Suppressor macrophage treated with lipopolysaccharide for 1 hour (primary cell): ENCODE results near the gene HIVEP3.

Experiments
- DNase-seq, 3 donors: peaks; one replicate each; pipeline ENCODE4 v3.0.0-alpha.2; 2020 to 2022

The HIVEP3 gene

GRCh38 chr1:41705798-41706197, 212.9 kb downstream of the HIVEP3 start:
- no peak for DNase-seq

GRCh38 chr1:41704196-41704595, 214.5 kb downstream of the HIVEP3 start:
- DNase-seq = no peak

GRCh38 chr1:41702771-41703170, 216.0 kb downstream of the HIVEP3 start:
- DNase-seq = peak in 2 of 3 donors; percentile 38 to 40

GRCh38 chr1:41700986-41701535, 217.7 kb downstream of the HIVEP3 start:
- no peak for DNase-seq

- no peak for DNase-seq
Measured at GRCh38 chr1:41700581-41700980, 218.1 kb downstream of the HIVEP3 start.

- no peak for DNase-seq
Measured at GRCh38 chr1:41699861-41700248, 218.9 kb downstream of the HIVEP3 start.

GRCh38 chr1:41698916-41699860, 219.5 kb downstream of the HIVEP3 start:
- DNase-seq = no peak

- DNase-seq = no peak
Measured at GRCh38 chr1:41696381-41696780, 222.3 kb downstream of the HIVEP3 start.

GRCh38 chr1:41695118-41695745, 223.5 kb downstream of the HIVEP3 start:
- DNase-seq = peak in 2 of 3 donors; percentile 49 to 52

GRCh38 chr1:41691966-41692365, 226.8 kb downstream of the HIVEP3 start:
- DNase-seq = peak; percentile 39 to 55 (median 40)

GRCh38 chr1:41691424-41691823, 227.3 kb downstream of the HIVEP3 start:
- DNase-seq = no peak

GRCh38 chr1:41690331-41690730, 228.4 kb downstream of the HIVEP3 start:
- DNase-seq = no peak

- DNase-seq = no peak
Measured at GRCh38 chr1:41689558-41689981, 229.2 kb downstream of the HIVEP3 start.

GRCh38 chr1:41689139-41689538, 229.6 kb downstream of the HIVEP3 start:
- no peak for DNase-seq

- DNase-seq = peak; percentile 64 to 76 (median 69)
Measured at GRCh38 chr1:41687007-41687406, 231.7 kb downstream of the HIVEP3 start.

GRCh38 chr1:41683681-41684500, 234.8 kb downstream of the HIVEP3 start:
- DNase-seq = peak; percentile 56 to 62 (median 60)

- DNase-seq = peak in 2 of 3 donors; percentile 44 to 52
Measured at GRCh38 chr1:41682845-41683625, 235.7 kb downstream of the HIVEP3 start.

- DNase-seq = no peak
Measured at GRCh38 chr1:41682149-41682548, 236.6 kb downstream of the HIVEP3 start.

- no peak for DNase-seq
Measured at GRCh38 chr1:41681331-41682098, 237.2 kb downstream of the HIVEP3 start.

- DNase-seq = no peak
Measured at GRCh38 chr1:41679994-41680393, 238.7 kb downstream of the HIVEP3 start.

GRCh38 chr1:41679531-41679930, 239.2 kb downstream of the HIVEP3 start:
- no peak for DNase-seq
